GM10248 (cell line): ENCODE data around the gene IRF2BP2.

ENCODE experiments used
- CTCF ChIA-PET: fragments of 300-600 bp; sonication (Branson Sonifier 250); formaldehyde crosslinking; extraction: SDS; loops from one replicate; lab custom pipeline; 2021; ENCODE audit warnings: antibody characterized with exemption; lab: Yijun Ruan, JAX
- POLR2A ChIA-PET: fragments of 350-650 bp; sonication (Branson Sonifier 250); formaldehyde crosslinking; extraction: SDS; loops from one replicate; lab custom pipeline; 2020; ENCODE audit warnings: antibody characterized with exemption; lab: Yijun Ruan, JAX
- DNase-seq: peaks from one replicate; pipeline ENCODE4 v3.0.0; 2012; ENCODE audit errors: extremely low spot score
- CTCF ChIP-seq: IDR thresholded peaks from 2 replicates; pipeline ENCODE4 v1.5.1; 2012; ENCODE audit warnings: mild to moderate bottlenecking, low read depth; ENCODE audit errors: extremely low read depth, missing control alignments, control extremely low read depth

Gene IRF2BP2

GRCh38 chr1:234608025-234608910, 1.7 kb downstream of the IRF2BP2 start:
- peak; percentile 67 for DNase-seq
- peak; percentile 12 for TF ChIP-seq CTCF
- POLR2A ChIA-PET = interaction anchor here (0.6 kb wide), 1 partner anchor 236 kb away, joined by 3 read pairs; no protein-coding TSS in a partner anchor
- CTCF ChIA-PET = interaction anchor here (0.9 to 1.0 kb wide), 2 partner anchors 16 to 109 kb away, joined by 3 read pairs; no protein-coding TSS in a partner anchor

GRCh38 chr1:234607109-234608024, 2.6 kb downstream of the IRF2BP2 start:
- POLR2A ChIA-PET = no interaction called here
- TF ChIP-seq CTCF = no peak
- no peak for DNase-seq
- CTCF ChIA-PET = no interaction called here

- POLR2A ChIA-PET = no interaction called here
- DNase-seq = no peak
- CTCF ChIA-PET = no interaction called here
- TF ChIP-seq CTCF = no peak
These were observed 3.2 kb downstream of the IRF2BP2 start for GRCh38 chr1:234606784-234607108.

- TF ChIP-seq CTCF = no peak
- no peak for DNase-seq
- ChIA-PET CTCF (interaction anchor here (1.4 to 2.4 kb wide), 2 partner anchors 107 to 485 kb away, joined by 3 to 10 read pairs; no protein-coding TSS in a partner anchor), POLR2A (no interaction called here)
These were observed 3.8 kb downstream of the IRF2BP2 start for GRCh38 chr1:234605983-234606783.

- POLR2A ChIA-PET = interaction anchor here (0.9 kb wide), 1 partner anchor 406 kb away, joined by 4 read pairs; no protein-coding TSS in a partner anchor
- DNase-seq = no peak
- TF ChIP-seq CTCF = no peak
- CTCF ChIA-PET = interaction anchor here (0.7 to 2.4 kb wide), 4 partner anchors 21 to 486 kb away, joined by 3 to 10 read pairs (median 4); no protein-coding TSS in a partner anchor
These were observed 4.5 kb downstream of the IRF2BP2 start for GRCh38 chr1:234605399-234605982.
